ENCODE results near the gene DAPP1.

Gene DAPP1

DNA sequence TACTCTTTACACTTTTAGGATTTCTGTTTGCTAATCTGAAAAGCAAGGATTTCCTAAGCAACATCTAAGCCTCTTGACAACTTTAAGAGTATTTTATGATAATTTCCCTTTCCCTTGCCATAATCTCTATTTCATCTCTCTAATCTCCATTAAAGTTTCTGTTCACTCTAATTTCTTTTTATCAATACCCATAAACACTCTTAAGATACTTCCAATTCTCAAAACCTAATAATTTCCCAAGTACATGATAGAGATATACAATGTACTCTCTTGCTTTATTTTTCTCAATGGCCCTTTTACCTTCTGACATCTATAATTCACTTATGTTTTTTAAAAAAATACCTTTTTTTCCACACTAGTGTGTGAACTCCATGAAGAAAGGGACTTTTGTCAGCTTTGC lies 26.8 kb downstream of the DAPP1 start:
- Histone ChIP-seq H3K27ac (ENCODE audit: poor library complexity, severe bottlenecking) (no peak overlapping the region), H3K4me3 (ENCODE audit: severe bottlenecking) (no peak overlapping the region), H3K36me3 (ENCODE audit: low read depth) (peaks cover 20% of the 10 kb centered on the region), H3K9me3 (ENCODE audit: severe bottlenecking) (no peaks in the 10 kb centered on the region), H3K27me3 (ENCODE audit: insufficient read depth, poor library complexity, severe bottlenecking) (no peaks in the 10 kb centered on the region), H3K4me1 (ENCODE audit: insufficient read depth, poor library complexity, severe bottlenecking) (no peaks in the 10 kb centered on the region)
- ATAC-seq (ENCODE audit: low read depth) (no peak), DNase-seq (ENCODE audit: low spot score) (no peak)
- TF ChIP-seq, protein P1, sequence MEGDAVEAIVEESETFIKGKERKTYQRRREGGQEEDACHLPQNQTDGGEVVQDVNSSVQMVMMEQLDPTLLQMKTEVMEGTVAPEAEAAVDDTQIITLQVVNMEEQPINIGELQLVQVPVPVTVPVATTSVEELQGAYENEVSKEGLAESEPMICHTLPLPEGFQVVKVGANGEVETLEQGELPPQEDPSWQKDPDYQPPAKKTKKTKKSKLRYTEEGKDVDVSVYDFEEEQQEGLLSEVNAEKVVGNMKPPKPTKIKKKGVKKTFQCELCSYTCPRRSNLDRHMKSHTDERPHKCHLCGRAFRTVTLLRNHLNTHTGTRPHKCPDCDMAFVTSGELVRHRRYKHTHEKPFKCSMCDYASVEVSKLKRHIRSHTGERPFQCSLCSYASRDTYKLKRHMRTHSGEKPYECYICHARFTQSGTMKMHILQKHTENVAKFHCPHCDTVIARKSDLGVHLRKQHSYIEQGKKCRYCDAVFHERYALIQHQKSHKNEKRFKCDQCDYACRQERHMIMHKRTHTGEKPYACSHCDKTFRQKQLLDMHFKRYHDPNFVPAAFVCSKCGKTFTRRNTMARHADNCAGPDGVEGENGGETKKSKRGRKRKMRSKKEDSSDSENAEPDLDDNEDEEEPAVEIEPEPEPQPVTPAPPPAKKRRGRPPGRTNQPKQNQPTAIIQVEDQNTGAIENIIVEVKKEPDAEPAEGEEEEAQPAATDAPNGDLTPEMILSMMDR (IDR thresholded peaks at IDR 0.05; ENCODE audit: poor library complexity, severe bottlenecking) = no peak

DNA sequence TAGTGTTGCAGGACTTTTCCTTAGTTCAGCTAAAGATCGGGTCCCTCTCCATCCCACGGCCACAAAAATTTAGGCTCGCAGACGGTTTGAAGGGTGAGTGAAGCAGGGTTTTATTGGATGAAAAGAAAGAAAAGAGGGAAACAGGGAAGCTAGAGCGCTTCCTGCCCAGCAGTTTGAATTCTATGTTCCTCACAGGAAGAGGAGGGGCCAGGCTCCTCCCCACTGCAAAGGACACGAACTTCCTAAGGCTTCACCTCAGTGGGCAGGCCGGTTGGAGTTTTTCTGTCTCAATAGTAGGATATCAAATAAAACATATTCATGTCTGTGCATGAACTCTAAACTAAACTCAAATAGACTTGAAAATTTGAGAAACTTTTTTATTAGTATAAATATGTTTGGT lies 27.4 kb downstream of the DAPP1 start:
- no peaks in the 10 kb centered on the region for H3K4me1 ChIP-seq (ENCODE audit: insufficient read depth, poor library complexity, severe bottlenecking)
- H3K27ac ChIP-seq (ENCODE audit: poor library complexity, severe bottlenecking) = no peak overlapping the region
- H3K36me3 ChIP-seq (ENCODE audit: low read depth) = peaks cover 20% of the 10 kb centered on the region
- DNase-seq (ENCODE audit: low spot score) (no peak), ATAC-seq (ENCODE audit: low read depth) (no peak)
- TF ChIP-seq, protein P1 (IDR thresholded peaks at IDR 0.05; ENCODE audit: poor library complexity, severe bottlenecking) = no peak
- no peak overlapping the region for H3K4me3 ChIP-seq (ENCODE audit: severe bottlenecking)
- no peaks in the 10 kb centered on the region for H3K27me3 ChIP-seq (ENCODE audit: insufficient read depth, poor library complexity, severe bottlenecking)
- no peaks in the 10 kb centered on the region for H3K9me3 ChIP-seq (ENCODE audit: severe bottlenecking)

DNA sequence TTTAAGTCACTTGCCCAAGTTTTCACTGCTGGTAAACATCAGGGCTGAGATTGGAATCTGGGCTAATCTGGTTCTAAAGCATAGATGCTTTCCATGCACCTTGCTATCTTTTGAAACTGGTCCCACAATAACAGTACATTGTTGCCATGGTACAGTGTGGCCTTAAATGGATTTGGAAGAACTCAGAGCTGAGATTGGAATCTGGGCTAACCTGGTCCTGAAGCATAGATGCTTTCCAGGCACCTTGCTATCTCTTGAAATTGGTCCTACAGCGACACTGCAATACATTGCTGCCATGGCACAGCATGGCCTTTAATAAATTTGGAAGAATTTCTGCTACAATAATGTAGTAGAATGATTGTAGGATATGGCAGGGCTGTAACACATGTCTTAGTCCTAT lies 28.6 kb downstream of the DAPP1 start:
- H3K27ac ChIP-seq (ENCODE audit: poor library complexity, severe bottlenecking) = no peak overlapping the region
- ATAC-seq (ENCODE audit: low read depth) = no peak
- TF ChIP-seq, protein P1 (IDR thresholded peaks at IDR 0.05; ENCODE audit: poor library complexity, severe bottlenecking) = no peak

DNA sequence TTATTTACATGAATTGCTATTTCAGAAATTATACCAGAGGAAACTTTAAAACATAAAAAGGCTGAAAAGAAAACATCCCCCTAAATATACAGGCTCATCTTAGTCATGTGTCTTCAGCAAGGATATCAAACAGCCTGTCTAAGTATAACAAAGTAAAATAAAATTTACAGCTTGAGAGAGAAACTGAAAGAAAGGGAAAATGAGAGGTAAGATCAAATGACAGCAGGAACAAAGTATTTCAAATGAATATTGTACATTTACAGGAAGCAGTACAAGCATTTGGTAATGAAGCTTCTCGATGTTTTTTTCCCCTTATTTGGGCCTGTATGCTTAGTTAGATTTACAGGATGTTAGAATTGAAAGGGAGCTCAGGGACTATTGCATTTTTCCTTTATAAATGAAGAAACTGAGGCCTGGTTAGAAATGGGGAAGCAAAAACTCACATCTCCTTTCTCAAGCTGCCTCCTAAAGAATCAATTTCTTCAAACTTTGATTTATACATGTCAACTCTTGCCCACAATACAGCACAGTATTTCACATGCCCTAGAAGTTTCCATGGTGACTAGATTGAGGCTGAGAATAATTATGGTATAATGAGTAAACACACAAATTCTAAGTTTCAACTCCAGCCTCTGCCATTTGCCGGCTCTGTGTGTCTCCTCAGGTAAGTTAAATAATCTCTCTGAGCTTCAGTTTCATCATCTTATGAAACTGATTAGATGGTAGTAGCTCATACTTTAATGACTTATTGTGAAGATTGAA lies 29.3 kb downstream of the DAPP1 start:
- Histone ChIP-seq H3K4me3 (ENCODE audit: severe bottlenecking) (no peak overlapping the region), H3K4me1 (ENCODE audit: insufficient read depth, poor library complexity, severe bottlenecking) (no peaks in the 10 kb centered on the region), H3K27me3 (ENCODE audit: insufficient read depth, poor library complexity, severe bottlenecking) (no peaks in the 10 kb centered on the region), H3K27ac (ENCODE audit: poor library complexity, severe bottlenecking) (no peak overlapping the region), H3K9me3 (ENCODE audit: severe bottlenecking) (no peaks in the 10 kb centered on the region), H3K36me3 (ENCODE audit: low read depth) (peaks cover 9% of the 10 kb centered on the region)
- ATAC-seq (ENCODE audit: low read depth) = no peak
- no peak for DNase-seq (ENCODE audit: low spot score)
- TF ChIP-seq, protein P1 (IDR thresholded peaks at IDR 0.05; ENCODE audit: poor library complexity, severe bottlenecking) = no peak

More for the DNA sequence above, 28.6 kb downstream of the DAPP1 start:
- Histone ChIP-seq H3K4me1 (ENCODE audit: insufficient read depth, poor library complexity, severe bottlenecking) (no peaks in the 10 kb centered on the region), H3K27me3 (ENCODE audit: insufficient read depth, poor library complexity, severe bottlenecking) (no peaks in the 10 kb centered on the region), H3K9me3 (ENCODE audit: severe bottlenecking) (no peaks in the 10 kb centered on the region), H3K4me3 (ENCODE audit: severe bottlenecking) (no peak overlapping the region), H3K36me3 (ENCODE audit: low read depth) (peaks cover 16% of the 10 kb centered on the region)
- no peak for DNase-seq (ENCODE audit: low spot score)

DNA sequence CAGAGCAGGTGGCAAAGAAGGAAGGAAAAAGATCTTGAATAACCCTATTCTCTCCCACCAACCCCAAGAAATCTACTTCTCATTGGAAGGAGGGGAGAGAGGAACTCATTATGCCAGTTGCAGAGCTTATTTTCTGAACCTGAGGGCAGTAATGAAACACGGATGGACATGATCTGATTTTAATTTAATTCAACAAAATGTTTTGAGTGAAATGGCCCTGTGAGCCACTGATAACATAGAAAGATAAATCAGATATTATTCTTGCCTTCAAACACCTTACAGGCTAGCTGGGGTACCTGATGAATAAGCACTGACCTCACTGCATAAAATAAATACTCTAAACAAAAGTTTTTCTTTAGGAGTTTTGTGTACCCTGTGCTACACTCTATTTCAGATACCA lies 30.3 kb downstream of the DAPP1 start:
- Histone ChIP-seq H3K4me1 (ENCODE audit: insufficient read depth, poor library complexity, severe bottlenecking) (no peaks in the 10 kb centered on the region), H3K27me3 (ENCODE audit: insufficient read depth, poor library complexity, severe bottlenecking) (no peaks in the 10 kb centered on the region), H3K4me3 (ENCODE audit: severe bottlenecking) (no peak overlapping the region), H3K9me3 (ENCODE audit: severe bottlenecking) (no peaks in the 10 kb centered on the region), H3K36me3 (ENCODE audit: low read depth) (peaks cover 9% of the 10 kb centered on the region), H3K27ac (ENCODE audit: poor library complexity, severe bottlenecking) (no peak overlapping the region)
- TF ChIP-seq, protein P1 (IDR thresholded peaks at IDR 0.05; ENCODE audit: poor library complexity, severe bottlenecking) = no peak
- ATAC-seq (ENCODE audit: low read depth) = no peak
- DNase-seq (ENCODE audit: low spot score) = no peak

All from RWPE2 (cell line).